ENCODE results near the gene INSC.

- TF ChIP-seq POLR2AphosphoS5 (IDR thresholded peaks at IDR 0.05; ENCODE audit: low read depth, low read length) = no peak
- TF ChIP-seq POLR2A (IDR thresholded peaks at IDR 0.05; ENCODE audit: low read depth, low read length) = no peak
- no peak for TF ChIP-seq POU2F2 (IDR thresholded peaks at IDR 0.05; ENCODE audit: low read depth, low read length)
- TF ChIP-seq TAF1 (IDR thresholded peaks at IDR 0.05; ENCODE audit: low read depth, low read length) = no peak
- TF ChIP-seq SPI1 (IDR thresholded peaks at IDR 0.05; ENCODE audit: low read depth, low read length) = no peak
- TF ChIP-seq PAX5 (IDR thresholded peaks at IDR 0.05; ENCODE audit: insufficient read depth, low read length, severe bottlenecking) = no peak
Measured at GRCh38 chr11:15091175-15091574, 23.5 kb upstream of the INSC start.

Data from GM12891 (cell line).